ENCODE data around the gene ELOVL7. TPM values are rescaled to one million over a fixed set of nuclear protein-coding genes. Genes with fewer than 3 reads are reported as not detected.
"Not testable (repeated sequence)": the region's sequence is repeated elsewhere in the genome, so short reads cannot be mapped to it uniquely, and the experiment has no call there.

Gene ELOVL7
- total RNA-seq, 1 donor from 2014 or later, result 5.3 TPM

DNA sequence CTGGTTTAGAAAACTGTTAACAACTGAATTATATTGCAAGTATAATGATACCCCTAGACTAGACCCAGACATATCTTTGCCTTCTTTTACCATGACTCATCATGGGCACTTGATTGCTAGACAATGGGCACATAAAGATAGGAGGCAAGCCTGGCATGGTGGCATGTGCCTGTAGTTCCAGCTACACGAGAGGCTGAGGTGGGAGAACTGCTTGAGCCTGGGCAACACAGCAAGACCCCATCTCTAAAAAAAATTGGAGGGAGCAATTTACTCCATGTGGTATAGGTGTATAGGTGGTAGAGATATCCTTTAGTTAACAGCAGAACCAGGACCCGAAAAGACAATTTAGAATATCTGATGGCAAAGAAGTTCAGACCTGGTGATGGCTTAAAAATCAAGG, 51.6 kb downstream of the ELOVL7 start:
- no peak for ATAC-seq

DNA sequence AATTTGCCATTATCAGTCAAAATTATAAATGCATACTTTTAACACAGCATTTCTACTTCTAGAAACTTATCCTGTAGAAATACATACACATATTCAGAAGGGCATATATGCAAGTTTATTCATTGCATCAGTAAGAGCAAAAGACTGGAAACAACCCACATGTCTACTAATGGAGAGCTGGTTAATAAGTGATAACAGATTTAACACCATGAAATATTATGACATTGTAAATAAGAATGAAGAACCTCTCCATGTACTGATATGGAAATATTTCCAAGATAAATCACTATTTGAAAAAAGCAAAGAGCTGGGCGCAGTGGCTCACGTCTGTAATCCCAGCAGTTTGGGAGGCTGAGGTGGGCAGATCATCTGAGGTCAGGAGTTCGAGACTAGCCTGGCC, 54.5 kb downstream of the ELOVL7 start:
- ATAC-seq, result no peak

DNA sequence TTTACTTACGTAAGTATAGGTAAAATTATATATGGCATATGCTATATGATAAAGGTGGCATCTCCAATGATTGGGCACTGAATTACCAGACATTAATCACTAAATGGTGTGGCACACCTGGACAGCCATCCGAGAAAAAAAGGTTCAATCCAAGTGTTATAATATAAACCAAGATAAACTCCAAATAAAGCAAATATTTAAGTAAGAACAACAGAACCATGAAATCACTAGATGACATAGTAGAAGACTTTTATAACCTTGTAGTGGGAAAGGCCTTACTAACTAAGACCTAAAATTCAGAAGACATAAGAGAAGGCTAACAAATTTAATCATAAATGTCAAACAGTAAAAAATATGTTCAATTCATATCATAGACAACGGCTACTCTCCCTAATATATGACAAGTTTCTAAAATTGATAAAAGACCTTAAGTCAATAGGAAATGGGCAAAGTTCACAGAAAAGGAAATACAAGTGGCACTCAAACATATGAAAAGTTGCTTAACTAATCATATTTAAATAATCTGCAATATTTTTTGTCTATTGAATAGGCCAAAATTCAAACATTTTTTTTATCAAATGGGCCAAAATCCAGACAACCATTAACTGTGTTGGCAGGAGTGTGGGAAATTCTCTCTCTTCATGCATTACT, 55.1 kb downstream of the ELOVL7 start:
- no peak for ATAC-seq

DNA sequence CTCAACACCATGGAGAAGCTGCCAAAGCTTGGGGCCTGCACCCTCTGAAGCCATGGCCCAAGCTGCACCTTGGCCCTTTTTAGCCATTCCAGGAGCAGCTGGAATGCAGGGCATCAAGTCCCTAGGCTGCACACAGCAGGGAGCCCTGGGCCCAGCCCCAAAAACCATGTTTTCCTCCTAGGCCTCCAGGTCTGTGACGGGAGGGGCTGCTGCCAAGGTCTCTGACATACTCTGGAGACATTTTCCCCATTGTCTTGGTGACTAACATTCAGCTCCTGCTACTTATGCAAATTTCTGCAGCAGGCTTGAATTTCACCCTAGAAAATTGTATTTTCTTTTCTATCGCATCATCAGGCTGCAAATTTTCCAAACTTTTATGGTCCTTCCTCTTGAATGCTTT, 64.6 kb downstream of the ELOVL7 start:
- no peak for ATAC-seq

DNA sequence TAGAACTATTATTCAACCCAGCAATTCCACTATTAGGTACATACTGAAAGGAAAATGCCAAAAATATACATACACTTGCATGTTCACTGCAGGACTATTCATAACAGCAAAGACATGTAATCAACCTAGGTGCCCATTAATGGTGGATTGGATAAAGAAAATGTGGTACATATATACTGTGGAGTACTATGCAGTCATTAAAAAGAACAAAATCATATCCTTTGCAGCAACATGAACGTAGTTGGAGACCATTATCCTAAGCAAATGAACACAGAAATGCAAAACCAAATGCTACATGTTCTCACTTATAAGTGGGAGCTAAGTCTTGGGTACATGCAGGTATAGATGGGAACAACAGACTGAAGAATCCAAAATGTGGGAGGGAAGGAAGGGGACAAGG, 67.7 kb downstream of the ELOVL7 start:
- ATAC-seq, result no peak

DNA sequence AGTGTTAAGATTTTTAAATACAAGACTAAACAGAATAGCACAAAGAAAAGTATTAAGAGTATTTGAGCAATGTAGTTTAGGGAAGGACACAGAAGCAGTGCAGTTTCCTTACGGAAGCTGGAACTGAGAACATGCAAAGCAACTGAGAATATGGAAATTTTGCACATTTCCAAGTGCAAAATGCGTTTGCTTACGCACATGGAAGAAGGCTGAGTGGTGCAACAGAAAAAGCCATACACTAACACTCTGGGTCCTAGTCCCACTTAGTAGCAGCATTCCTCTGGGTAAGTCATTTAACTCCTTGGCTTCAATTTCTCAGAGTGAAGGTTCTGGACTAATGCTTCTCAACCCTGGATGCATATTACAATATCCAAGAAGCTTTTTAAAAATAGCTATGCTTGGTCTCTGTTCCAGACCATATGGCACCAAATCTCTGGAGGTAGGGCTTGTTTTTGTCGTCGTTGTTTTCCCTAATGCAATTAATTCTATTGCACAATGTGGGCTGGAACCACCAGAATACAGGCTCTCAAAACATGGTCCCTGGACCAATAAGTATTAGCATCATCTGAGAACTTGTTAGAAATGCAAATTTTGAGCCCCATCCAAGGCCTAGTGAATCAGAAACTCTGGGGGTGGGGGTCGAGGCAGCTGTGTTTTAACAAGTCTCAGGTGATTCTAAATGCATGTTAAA, 78.9 kb downstream of the ELOVL7 start:
- no peak for ATAC-seq

DNA sequence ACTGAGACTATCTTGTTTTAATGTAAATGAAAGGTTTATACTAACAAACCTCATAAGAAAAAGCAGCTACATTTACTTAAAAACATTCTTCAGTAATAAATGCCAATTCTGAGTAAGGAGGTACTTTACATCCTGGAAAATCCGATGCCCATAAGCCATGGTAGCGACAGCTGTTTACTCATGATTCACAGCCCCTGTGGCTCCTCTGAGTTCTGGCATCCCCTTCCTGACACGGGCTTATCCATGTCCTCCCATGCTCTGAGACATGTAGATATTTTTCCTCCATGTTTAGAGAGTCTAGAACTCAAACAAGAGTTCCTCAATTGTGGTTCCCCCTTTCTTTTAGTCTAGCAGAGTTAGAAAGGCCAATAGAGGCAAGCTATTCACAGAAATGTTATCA, 81.0 kb downstream of the ELOVL7 start:
- no peak for ATAC-seq

DNA sequence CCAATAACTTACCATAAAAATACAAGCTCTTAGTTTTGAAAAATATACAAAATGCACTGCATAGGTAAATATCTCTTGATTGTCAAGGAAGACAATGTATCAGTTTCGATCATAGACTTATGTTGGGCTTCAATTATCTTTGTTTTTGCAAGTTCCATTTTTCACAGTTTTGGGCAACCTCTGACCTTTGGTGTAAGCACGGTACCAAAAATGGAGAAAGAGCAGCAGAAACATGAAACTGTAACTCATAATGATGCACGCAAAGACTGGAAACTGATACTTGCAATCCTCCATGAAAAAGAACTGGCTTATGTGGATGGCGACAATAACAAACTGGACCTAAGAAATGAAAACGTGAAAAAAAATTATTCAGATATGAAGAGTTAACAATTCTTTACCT, 89.6 kb downstream of the ELOVL7 start:
- no peak for ATAC-seq

DNA sequence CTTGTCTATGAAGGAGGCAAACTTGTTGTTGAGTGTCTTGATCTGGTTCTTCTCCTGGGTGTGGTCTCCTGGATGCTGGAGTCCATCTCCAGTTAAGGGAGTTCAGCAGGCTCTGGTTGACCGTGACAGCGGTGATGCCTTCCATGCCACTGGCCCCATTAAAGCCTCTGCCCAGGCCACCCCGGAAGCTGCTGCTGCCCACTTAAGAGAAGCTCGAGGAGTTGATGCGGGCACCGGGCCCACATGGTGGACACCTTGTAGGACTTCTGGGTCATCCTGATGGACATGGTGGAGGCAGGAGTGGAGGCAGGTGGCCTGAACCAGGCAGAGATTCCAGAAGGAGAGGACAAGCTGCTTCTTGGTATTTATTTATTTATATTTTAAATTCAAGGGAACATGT, 99.4 kb downstream of the ELOVL7 start:
- ATAC-seq, result no peak

DNA sequence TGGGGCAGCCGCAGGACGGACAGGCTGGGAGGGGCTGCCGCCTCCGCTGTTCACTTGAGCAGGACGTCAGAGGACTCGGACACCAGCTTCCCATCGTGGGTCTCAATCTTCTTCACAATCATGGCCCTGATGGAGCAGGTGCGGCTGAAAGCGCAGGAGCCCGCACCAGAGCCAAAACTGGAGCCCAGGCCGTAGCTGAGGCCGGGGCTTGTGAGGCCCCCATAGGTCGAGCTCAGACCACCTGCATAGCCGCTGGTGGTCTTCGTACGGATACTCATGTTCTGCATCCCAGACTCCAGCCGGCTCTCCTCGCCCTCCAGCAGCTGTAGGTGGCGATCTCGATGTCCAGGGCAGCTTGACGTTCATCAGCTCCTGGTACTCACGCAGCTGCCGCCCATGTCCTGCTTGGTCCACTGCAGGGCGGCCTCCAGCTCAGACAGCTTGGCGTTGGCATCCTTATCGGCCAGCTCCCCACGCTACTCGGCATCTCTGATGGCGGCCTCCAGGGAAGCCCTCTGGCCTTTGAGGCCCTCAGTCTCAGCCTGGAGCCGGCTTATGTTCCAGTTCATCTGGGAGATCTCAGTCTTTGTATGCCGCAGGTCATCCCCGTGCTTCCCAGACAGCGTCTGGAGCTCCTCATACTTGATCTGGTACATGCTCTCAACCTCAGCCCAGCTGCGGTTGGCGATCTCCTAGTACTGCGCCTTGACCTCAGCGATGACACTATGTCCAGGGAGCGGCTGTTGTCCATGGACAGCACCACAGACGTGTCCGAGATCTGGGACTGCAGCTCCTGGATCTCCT, 100.4 kb downstream of the ELOVL7 start:
- ATAC-seq, result no peak

DNA sequence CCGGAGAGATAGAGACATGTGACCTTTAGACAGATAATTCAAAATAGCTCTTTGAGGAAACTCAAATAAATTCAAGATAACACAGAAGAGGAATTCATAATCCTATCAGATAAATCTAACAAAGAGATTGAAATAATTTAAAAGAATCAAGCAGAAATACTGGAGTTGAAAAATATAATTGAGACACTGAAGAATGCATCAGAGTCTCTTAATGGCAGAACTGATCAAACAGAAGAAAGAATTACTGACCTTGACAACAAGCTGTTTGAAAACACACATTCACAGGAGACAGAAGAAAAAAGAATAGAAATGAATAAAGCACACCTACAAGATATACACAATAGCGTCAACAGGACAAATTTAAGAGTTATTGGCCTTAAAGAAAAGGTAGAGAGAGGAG, 103.7 kb downstream of the ELOVL7 start:
- ATAC-seq, result no peak

DNA sequence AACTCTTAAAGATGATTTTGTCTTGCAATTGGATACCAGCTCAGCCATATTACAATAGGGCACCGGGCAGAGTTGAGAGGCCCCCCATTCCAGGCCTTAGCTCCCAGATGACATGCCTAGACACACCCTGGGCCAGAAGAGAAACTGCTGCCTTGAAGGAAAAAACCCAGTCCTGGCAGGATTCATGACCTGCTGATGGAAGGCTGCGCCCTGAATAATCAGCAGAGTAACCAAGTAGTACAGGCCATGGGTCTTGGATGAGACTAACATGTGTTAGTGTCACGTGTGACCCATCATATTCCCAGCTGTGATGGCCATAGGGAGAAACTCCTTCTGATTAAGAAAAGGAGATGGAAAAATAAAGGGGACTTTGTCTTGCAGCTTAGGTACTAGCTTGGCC, 105.1 kb downstream of the ELOVL7 start:
- ATAC-seq, result no peak

DNA sequence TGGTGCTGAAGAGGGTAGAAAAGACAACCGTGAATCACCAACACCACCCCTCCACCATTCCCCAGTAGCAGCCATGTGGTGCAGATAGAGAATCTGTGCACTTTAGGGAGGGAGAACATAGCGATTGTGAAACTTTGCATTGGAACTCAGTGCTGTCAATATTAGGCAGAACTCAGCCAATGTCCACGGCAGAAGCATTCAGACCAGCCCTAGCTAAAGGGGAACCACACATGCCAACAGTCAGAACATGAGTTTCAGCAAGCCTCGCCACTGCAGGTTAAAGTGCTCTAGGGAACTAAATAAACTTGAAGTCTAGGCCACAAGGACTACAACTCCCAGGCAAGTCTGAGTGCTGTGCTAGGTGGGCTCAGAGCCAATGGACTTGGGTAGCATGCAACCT, 105.6 kb downstream of the ELOVL7 start:
- no peak for ATAC-seq

DNA sequence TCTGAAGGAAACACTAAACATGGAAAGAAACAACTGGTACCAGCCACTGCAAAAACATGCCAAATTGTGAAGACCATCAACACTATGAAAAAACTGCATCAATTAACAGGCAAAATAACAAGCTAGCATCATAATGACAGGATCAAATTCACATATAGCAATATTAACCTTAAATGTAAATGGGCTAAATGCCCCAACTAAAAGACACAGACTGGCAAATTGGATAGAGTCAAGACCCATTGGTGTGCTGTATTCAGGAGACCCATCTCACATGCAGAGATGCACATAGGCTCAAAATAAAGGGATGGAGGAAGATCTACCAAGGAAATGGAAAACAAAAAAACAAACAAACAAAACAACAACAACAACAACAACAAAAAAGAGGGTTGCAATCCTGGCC, 113.2 kb downstream of the ELOVL7 start:
- ATAC-seq, result not testable (repeated sequence)

DNA sequence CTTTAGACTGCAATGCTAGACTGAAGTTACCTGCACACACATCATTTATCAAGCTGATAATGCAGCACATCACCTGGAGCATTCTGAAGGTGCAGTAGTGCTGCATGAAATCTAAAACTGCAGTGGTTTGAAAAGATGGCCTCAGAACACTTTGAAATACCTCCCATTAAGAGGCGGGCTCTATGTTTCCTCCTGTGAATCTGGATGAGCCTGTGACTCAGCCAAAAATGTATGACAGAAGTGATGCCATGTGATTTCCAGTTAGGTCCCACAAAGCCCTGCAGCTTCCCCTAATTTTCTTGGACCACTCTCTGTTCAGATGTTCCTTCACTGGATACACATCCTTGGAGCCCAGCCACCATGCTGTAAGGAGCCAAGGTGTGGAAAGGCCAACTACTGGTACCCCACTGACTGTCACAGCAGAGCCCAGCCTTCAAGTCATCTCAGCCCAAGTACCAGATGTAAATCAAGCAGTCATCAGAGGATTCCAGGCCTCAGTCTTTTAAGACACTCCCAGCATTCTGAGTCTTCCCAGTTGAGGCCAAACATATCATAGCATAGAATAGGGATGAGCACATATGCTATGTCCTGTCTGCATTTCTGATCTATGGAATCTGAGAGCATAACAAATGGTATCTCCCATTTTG, 116.9 kb downstream of the ELOVL7 start:
- no peak for ATAC-seq

DNA sequence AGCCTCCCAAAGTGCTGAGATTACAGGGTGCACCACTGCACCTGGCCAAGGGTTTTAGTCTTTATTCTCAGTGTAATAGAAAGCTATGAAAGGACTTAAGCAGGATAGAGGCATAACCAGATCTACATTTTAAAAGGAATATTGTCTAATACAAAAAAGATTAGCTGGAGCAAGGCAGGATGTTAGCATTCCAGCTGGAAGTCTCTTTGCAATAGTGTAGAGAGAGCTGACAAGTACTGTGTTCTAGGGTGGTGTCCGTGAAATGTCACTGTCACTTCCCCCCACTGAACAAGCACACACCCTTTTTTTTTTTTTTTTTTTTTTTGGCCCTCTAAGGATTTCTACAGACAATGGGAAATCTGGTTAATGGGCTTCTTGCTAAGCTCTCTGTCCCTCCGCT, 119.9 kb downstream of the ELOVL7 start:
- no peak for ATAC-seq

DNA sequence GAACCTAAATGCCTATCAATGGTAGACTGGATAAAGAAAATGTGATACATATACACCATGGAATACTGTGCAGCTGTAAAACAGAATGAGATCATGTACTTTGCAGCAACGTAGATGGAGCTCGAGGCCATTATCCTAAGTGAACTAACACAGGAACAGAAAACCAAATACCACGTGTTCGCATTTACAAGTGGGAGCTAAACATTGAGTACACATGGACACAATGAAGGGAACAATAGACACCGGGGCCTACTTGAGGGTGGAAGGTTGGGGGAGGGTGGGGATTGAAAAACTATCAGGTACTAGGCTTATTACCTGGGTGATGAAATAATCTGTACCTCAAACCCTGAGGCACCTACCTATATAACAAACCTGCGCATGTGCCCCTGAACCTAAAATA, 121.7 kb downstream of the ELOVL7 start:
- ATAC-seq, result no peak

DNA sequence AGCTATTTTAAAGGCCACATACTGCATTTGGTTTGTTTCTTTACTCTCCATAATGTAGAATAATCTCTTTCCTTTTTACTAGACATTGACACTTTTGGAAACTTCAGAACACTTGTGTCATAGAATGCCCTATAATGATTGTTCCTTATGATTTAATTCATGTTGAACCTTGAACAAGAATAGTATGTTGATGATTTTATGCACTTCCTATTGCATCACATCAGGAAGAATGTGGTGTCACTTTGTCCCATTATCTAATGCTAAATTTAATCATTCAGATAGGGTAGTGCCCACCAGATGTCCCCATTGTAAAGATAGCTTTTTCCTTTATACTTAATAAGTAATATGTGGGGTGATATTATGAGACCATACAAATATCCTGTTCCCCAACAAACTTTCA, 124.7 kb downstream of the ELOVL7 start:
- ATAC-seq, result no peak

DNA sequence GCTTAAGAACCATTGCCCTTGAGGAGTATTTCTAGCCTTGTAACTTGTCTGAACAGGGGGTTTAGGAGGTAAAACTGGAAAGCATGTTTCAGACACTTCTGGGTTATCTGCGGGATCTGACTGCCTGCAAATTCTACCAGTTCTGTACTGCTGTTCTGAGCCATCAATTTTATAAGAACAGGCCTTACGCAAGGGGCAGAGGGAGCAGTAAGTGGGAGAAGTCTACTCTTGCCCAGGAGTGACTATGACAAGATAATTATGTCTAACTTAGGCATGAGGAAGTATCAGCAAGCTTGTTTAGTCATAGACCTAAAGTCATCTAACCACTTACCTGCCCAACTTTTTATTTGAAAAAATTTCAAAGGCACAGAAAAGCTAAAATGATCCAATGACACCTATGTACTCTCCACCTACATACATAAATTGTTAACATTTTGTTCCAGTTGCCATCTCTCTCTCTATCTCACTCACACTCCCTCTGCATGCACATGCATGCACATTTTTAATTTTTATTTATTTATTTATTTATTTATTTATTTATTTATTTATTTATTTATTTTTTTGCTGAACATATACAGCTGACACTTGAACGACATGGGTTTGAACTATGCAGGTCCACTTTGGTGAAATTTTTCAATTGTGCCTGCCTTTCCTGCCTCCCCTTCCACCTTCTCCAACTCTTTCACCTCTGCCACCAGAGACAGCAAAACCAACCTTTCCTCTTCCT, 125.7 kb downstream of the ELOVL7 start:
- peak; percentile 94 for ATAC-seq

DNA sequence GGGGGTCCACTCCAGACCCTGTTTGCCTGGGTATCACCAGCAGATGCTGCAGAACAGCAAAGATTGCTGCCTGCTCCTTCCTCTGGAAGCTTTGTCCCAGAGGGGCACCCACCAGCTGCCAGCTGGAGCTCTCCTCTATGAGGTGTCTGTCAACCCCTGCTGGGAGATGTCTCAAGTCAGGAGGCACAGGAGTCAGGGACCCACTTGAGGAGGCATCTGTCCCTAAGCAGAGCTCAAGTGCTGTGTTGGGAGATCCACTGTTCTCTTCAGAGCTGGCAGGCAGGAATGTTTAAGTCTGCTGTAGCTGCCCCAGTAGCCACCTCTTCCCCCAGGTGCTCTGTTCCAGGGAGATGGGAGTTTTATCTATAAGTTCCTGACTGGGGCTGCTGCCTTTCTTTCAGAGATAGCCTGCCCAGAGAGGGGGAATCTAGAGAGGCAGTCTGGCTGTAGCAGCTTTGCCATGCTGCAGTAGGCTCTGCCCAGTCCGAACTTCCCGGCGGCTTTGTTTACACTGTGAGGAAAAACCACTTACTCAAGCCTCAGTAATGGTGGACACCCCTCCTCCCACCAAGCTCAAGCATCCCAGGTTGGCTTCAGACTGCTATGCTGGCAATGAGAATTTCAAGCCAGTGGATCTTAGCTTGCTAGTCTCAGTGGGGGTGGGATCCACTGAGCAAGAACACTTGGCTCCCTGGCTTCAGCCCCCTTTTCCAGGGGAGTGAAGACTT, 128.7 kb downstream of the ELOVL7 start:
- not testable (repeated sequence) for ATAC-seq

DNA sequence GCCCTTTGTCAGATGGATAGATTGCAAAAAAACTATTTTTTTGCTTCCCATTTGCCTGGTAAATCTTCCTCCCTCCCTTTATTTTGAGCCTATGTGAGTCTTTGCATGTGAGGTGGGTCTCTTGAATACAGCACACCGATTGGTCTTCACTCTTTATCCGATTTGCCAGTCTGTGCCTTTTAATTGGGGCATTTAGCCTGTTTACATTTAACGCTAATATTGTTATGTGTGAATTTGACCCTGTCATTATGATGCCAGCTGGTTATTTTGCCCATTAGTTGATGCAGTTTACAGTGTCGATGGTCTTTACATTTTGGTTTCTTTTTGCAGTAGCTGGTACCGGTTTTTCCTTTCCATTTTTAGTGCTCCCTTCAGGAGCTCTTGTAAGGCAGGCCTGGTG, 131.1 kb downstream of the ELOVL7 start:
- no peak for ATAC-seq

DNA sequence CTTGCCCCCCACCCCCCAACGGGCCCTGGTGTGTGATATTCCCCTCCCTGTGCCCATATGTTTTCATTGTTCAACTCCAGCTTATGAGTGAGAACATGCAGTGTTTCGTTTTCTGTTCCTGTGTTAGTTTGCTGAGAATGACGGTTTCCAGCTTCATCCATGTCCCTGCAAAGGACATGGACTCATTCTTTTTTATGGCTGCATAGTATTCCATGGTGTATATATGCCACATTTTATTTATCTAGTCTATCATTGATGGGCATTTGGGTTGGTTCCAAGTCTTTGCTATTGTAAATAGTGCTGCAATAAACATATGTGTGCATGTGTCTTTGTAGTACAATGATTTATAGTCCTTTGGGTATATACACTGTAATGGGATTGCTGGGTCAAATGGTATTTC, 132.2 kb downstream of the ELOVL7 start:
- not testable (repeated sequence) for ATAC-seq

Measured in esophagus mucosa (tissue), 1 donor.